ELF-1 (cell line): ENCODE measurements around the gene MYH15.

Experiments
- DNase-seq: peaks from one replicate; pipeline ENCODE4 v3.0.0-alpha.2; 2016; ENCODE audit warnings: low read depth, low spot score

The MYH15 gene

DNA sequence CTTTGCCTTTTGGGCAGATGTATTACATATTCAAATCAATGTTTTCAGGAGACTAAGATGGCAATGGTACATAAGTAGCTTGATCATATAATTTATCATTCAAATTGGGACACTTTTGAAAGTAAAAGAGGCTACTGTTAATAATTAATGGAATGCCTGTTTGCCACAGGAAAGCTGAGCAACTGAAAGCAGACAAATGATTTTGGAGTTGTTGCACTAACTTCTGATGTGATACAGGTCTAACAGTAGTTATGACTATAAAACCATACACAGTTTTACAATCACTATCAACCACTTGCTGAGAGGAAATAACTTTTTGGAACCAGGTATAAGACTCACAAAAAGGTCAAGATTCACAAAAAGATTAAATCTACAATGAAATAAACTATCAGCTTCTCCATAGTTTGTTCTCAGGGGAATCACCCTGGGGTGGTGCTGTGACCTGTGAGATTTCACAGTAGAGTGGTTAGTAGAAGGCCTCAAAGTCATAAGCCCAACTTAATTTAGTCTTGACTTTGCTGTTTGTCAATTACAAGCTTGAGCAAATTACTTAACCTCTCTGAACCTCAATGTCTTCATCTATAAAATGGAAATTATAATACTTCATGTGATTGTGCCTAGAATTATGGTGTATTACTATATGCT is 171.4 kb downstream of the MYH15 start:
- DNase-seq: no peak

DNA sequence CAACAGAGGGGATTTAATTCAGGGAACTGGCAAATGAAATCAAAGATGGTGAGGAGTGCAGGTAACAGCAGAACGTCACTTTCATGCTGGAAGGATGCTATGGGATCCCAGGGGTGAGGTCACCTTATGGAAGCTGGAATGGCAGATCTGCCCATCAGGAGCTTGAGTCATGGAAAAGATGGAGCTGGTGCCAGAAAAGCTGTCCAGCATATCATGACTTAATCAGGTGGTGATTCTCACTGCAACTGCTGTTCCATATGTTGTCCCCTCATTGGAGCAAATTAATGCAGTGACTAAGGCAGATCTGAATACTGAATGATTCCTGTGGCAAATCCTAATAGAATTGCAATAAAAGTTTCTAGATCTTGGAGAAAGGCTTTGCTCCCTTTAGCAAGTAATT is 175.7 kb downstream of the MYH15 start:
- DNase-seq: no peak

DNA sequence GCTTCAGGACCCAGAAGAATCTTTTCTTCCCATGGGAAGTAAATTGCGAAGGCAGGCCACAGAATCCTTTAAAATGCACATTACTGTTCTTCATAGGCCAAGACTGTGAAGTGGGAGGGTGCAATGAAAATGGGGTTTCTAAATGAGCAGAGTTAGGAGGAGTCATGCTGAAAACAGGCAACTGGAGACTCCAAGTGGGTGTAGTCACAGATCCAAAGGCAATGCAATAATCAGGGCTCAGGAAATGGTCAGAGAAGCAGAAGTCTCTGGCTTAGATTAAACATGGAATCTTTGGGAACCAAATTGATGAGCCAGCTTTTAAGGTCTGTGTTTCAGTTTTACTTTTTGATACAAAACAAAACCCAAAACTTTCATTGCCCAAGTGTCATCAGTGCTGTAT is 176.4 kb downstream of the MYH15 start:
- no peak for DNase-seq

DNA sequence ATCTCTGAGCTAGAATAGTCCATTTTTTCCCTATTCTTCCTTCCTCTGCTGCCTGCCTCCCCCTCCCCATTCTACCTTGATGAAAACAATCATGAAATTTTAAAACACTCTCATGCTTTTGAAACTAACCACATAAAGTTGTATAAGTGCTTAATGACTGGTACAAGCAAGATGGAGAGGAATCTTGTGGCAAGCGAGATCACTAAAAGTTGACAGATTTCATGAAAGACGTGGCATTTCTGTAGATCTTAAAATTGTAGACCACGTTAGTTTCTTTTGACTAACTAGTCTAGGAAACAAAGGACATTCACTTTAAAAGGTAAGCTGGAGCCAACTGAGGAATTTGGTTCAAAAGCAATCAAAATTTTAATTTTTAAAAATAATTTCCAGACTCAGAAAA is 178.6 kb downstream of the MYH15 start:
- no peak for DNase-seq
